NB4 (cell line): ENCODE results near the gene ART1.

ENCODE experiments used
- DNase-seq: peaks from one replicate; pipeline ENCODE4 v3.0.0; 2010; ENCODE audit warnings: low read depth
- H3K4me3 ChIP-seq: one replicate; pipeline ENCODE4 v1.5.1; 2011; ENCODE audit warnings: mild to moderate bottlenecking, low read depth, low read length, moderate library complexity
- MYC ChIP-seq: IDR thresholded peaks from 2 replicates; pipeline ENCODE4 v1.6.1; 2011; ENCODE audit warnings: low read depth, low read length
- POLR2A ChIP-seq: IDR thresholded peaks from 2 replicates; pipeline ENCODE4 v1.6.1; 2011; ENCODE audit warnings: mild to moderate bottlenecking; ENCODE audit not compliant: insufficient read length; ENCODE audit errors: extremely low read depth
- TF ChIP-seq, protein P1 (sequence below): IDR thresholded peaks from one replicate; pipeline ENCODE4 v1.5.1; 2012; ENCODE audit warnings: low read depth, low read length
- TF ChIP-seq, protein P2 (sequence below): IDR thresholded peaks from 2 replicates; pipeline ENCODE4 v1.6.1; 2011; ENCODE audit warnings: low read depth, low read length

Gene ART1

DNA sequence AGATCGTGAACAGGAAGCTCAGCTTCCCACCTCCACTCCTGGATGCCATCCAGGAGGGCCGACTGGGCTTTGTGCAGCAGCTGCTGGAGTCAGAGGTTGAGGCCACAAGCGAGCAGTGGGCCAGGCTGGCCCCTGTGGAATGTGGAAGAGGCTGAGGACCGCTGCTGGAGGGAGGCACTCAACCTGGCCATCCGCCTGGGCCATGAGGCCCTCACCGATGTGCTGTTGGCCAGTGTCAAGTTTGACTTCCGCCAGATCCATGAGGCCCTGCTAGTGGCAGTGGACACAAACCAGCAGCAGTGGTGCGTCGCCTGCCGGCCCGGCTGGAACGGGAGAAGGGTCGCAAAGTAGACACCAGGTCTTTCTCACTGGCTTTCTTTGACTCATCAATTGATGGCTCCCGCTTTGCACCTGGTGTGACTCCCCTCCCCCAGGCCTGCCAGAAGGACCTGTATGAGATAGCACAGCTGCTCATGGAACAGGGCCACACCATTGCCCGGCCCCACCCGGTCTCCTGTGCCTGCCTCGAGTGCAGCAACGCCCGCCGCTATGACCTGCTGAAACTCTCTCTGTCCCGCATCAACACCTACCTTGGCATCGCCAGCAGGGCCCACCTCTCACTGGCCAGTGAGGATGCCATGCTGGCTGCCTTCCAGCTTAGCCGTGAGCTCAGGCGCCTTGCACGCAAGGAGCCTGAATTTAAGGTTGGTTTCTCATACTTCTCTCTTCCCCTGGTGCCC, 28.0 kb upstream of the ART1 start:
- H3K4me3 ChIP-seq: no peak overlapping the region
- TF ChIP-seq, protein P1, sequence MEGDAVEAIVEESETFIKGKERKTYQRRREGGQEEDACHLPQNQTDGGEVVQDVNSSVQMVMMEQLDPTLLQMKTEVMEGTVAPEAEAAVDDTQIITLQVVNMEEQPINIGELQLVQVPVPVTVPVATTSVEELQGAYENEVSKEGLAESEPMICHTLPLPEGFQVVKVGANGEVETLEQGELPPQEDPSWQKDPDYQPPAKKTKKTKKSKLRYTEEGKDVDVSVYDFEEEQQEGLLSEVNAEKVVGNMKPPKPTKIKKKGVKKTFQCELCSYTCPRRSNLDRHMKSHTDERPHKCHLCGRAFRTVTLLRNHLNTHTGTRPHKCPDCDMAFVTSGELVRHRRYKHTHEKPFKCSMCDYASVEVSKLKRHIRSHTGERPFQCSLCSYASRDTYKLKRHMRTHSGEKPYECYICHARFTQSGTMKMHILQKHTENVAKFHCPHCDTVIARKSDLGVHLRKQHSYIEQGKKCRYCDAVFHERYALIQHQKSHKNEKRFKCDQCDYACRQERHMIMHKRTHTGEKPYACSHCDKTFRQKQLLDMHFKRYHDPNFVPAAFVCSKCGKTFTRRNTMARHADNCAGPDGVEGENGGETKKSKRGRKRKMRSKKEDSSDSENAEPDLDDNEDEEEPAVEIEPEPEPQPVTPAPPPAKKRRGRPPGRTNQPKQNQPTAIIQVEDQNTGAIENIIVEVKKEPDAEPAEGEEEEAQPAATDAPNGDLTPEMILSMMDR: no peak
- TF ChIP-seq MYC: no peak
- no peak for DNase-seq

DNA sequence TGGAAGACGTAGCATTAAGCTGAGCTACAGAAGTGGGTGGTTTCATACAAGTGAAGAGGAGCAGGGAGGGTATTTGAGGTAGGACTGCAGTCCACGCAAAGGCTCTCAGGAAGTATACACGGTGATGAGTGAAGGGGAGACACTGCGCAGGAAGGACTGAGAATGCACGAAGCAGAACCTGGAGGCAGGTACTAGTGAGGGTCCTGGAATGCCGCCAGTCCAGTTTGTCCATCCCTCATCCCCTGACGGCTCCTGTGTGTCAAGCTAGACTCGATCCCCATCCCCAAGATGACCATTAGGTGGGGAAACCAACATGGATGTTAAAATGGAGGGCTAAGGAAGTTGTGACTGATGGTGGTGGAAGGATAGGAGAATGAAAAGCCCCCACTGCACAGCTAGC, 26.9 kb upstream of the ART1 start:
- H3K4me3 ChIP-seq: no peak overlapping the region
- TF ChIP-seq MYC: no peak
- TF ChIP-seq, protein P2, sequence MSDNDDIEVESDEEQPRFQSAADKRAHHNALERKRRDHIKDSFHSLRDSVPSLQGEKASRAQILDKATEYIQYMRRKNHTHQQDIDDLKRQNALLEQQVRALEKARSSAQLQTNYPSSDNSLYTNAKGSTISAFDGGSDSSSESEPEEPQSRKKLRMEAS: no peak
- TF ChIP-seq POLR2A: no peak
- TF ChIP-seq, protein P1: no peak
- DNase-seq: no peak

DNA sequence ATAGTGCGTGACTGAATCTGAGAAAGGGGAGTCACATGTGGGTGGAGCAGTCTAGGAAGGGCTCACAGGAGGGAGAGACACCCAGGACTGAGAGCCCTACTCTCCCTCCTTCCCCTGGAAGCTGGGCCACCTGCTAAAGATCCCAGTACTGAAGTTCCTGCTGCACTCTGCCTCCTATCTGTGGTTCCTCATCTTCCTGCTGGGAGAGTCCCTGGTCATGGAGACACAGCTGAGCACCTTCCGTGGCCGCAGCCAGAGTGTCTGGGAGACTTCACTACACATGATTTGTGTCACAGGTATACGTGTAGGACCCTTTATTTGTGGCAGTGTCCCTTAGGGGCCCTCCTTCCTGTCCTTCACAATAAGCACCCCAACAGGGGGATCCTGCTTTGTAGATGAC, 22.4 kb upstream of the ART1 start:
- no peak overlapping the region for H3K4me3 ChIP-seq
- no peak for DNase-seq
- TF ChIP-seq, protein P1: no peak
- TF ChIP-seq MYC (no peak), POLR2A (no peak)
- TF ChIP-seq, protein P2: no peak

DNA sequence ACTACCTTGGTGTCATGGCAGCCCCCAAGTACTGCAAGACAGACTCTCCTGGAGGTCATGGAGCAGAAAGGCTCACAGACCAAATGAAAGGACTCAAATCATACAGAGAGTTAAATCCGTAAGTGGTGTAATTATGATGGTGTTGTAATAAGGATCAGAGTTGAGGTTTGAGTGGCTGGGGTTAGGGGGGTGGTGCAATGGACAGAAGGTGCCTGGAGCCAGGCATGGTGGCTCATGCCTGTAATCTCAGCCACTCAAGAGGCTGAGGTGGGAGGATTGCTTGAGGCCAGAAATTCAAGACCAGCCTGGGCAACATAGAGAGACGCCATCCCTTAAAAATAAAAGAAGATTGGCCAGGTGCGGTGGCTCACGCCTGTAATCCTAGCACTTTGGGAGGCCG, 21.8 kb upstream of the ART1 start:
- no peak overlapping the region for H3K4me3 ChIP-seq
- TF ChIP-seq POLR2A: no peak
- no peak for TF ChIP-seq MYC
- TF ChIP-seq, protein P1: no peak
- TF ChIP-seq, protein P2: no peak
- peak; percentile 24 for DNase-seq

DNA sequence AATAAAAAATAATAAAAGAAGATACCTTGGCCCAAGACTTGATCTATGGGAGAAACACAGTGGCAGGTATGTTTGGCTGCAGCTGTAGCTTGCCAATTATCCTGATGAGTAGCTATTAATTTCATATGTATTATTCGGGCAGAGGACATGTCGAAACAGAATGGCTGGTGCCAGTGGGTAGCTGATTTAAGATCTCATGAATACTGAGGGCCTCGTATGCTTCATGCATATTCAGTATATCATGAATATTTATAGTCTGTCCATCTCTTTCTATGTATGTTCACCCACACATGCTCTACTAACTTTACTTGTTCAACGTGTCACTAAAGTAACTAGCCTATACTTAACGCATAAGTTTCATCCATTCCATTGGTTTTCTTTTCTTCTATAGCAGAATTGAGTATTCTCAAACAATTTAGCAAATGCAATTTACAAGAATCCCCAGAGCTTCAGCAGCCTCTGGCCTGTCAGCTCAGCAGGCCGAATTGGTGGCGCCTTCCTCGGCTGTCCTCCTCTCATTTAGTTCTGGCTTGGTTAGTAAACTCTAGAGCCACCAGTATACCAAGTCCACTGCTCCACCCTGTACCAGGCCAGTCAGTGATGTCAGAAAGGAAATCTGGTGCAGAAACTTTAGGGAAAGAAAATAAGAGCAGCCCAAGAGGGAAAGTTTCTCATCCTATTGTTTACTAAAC, 21.0 kb upstream of the ART1 start:
- DNase-seq: no peak
- no peak for TF ChIP-seq POLR2A
- TF ChIP-seq, protein P2: no peak
- TF ChIP-seq, protein P1: no peak
- no peak for TF ChIP-seq MYC
- H3K4me3 ChIP-seq: no peak overlapping the region
